CD4-positive, alpha-beta T cell (primary cell): ENCODE results near the gene TTC34. TPM values are rescaled to one million over a fixed set of nuclear protein-coding genes. Genes with fewer than 3 reads are reported as not detected.
"Not testable (repeated sequence)": the region's sequence is repeated elsewhere in the genome, so short reads cannot be mapped to it uniquely, and the experiment has no call there.

Experiments used
- ATAC-seq: fragments of 200-7000 bp; cut with Tn5 transposase; one replicate; pipeline ENCODE4 v1.10.0; 2022; ENCODE audit warnings: mild to moderate bottlenecking; ENCODE audit not compliant: poor library complexity
- CTCF ChIA-PET: fragments of 350-600 bp; sonication (Branson Sonifier 250); formaldehyde crosslinking; loops from one replicate; lab custom pipeline; 2021; ENCODE audit warnings: antibody characterized with exemption, inconsistent platforms; lab: Charles Lee
- POLR2A ChIA-PET: fragments of 350-600 bp; sonication (Branson Sonifier 250); formaldehyde crosslinking; loops from one replicate; lab custom pipeline; 2021; ENCODE audit warnings: antibody characterized with exemption, inconsistent platforms; lab: Charles Lee
- DNase-seq, 14 experiments: peaks; one replicate each; pipeline ENCODE4 v3.0.0-alpha.2; 2013 to 2020; ENCODE audit warnings: mixed read lengths in 2 of 14
- H3K27ac ChIP-seq, 2 donors: one replicate each; pipeline versions ENCODE4 v1.5.1 to v1.7.0; 2013; ENCODE audit warnings: low read length in 2 of 2, low read depth in 1 of 2, mild to moderate bottlenecking in 1 of 2
- H3K27me3 ChIP-seq, 2 experiments: 1 replicate in 1 of 2; 2 replicates in 1 of 2; pipeline versions ENCODE4 v1.6.1 to v1.7.0; 2013; ENCODE audit warnings: low read length in 2 of 2, control low read depth in 1 of 2, mild to moderate bottlenecking in 1 of 2, moderate library complexity in 1 of 2; ENCODE audit not compliant: insufficient read depth in 2 of 2, control insufficient read depth in 1 of 2
- H3K36me3 ChIP-seq: one replicate; pipeline ENCODE4 v1.6.1; 2013; ENCODE audit warnings: low read length, control low read depth; ENCODE audit not compliant: insufficient read depth
- H3K4me1 ChIP-seq: one replicate; pipeline ENCODE4 v1.6.1; 2013; ENCODE audit warnings: low read length, control low read depth; ENCODE audit not compliant: insufficient read depth
- H3K4me3 ChIP-seq: one replicate; pipeline ENCODE4 v1.5.1; 2013; ENCODE audit warnings: mild to moderate bottlenecking, low read length, moderate library complexity
- H3K9me3 ChIP-seq, 2 experiments: 1 replicate in 1 of 2; 2 replicates in 1 of 2; pipeline versions ENCODE4 v1.6.1 to v1.7.0; 2013; ENCODE audit warnings: low read length in 2 of 2, mild to moderate bottlenecking in 2 of 2, control low read depth in 1 of 2, moderate library complexity in 1 of 2; ENCODE audit not compliant: control insufficient read depth in 1 of 2, insufficient read depth in 1 of 2
- H3K27ac Mint-ChIP-seq: one replicate; pipeline ENCODE4 v1.8.0; 2020; ENCODE audit warnings: mixed read lengths
- H3K27me3 Mint-ChIP-seq: one replicate; pipeline ENCODE4 v1.8.0; 2021; ENCODE audit warnings: mixed read lengths
- H3K36me3 Mint-ChIP-seq: one replicate; pipeline ENCODE4 v1.8.0; 2021; ENCODE audit warnings: low read depth, mixed read lengths
- H3K4me1 Mint-ChIP-seq: one replicate; pipeline ENCODE4 v1.8.0; 2021; ENCODE audit warnings: low read depth, mixed read lengths
- H3K4me3 Mint-ChIP-seq: one replicate; pipeline ENCODE4 v1.8.0; 2020; ENCODE audit warnings: mild to moderate bottlenecking, mixed read lengths
- H3K9me3 Mint-ChIP-seq: one replicate; pipeline ENCODE4 v1.8.0; 2020; ENCODE audit warnings: mixed read lengths
- CTCF ChIP-seq: fragments of 200-600 bp; IDR thresholded peaks from one replicate; pipeline ENCODE4 v1.8.0; 2022; ENCODE audit warnings: antibody characterized with exemption, mild to moderate bottlenecking
- intact Hi-C, 2 experiments: fragments of 100-400 bp; cut with DNase I in 1 of 2; cut with micrococcal nuclease in 1 of 2; formaldehyde crosslinking; loops; one replicate each; pipeline versions ENCODE4 v1.15.1 to v1.9.0; 2023 to 2025; cut with DNase I, micrococcal nuclease
- total RNA-seq, 174 experiments: library from RNA in 2 of 174; stranded (reverse) in 2 of 174; gene quantifications; one replicate each; pipeline ENCODE4 v1.2.3 and lab custom pipeline; 2021 to 2026

TTC34 gene
- total RNA-seq, 2 experiments from 2014 or later = 1.3 TPM

GRCh38 chr1:2777424-2778219, 23.9 kb downstream of the TTC34 start:
- Histone ChIP-seq H3K4me1 (no peaks in the 10 kb centered on the region), H3K27ac (no peak overlapping the region), H3K36me3 (no peaks in the 10 kb centered on the region), H3K9me3 (peaks cover 5 to 21% of the 10 kb centered on the region in 2 experiments), H3K4me3 (no peak overlapping the region), H3K27me3 (peaks cover 13% of the 10 kb centered on the region in 2 experiments)
- Mint-ChIP-seq H3K4me1 (no peaks in the 10 kb centered on the region), H3K27me3 (peaks cover 31% of the 10 kb centered on the region), H3K9me3 (peaks cover 14% of the 10 kb centered on the region), H3K4me3 (no peak overlapping the region), H3K27ac (no peak overlapping the region), H3K36me3 (peaks cover 12% of the 10 kb centered on the region)
- DNase-seq = peak in 1 of 14 experiments; percentile 11
- TF ChIP-seq CTCF = no peak
- ChIA-PET CTCF (interaction anchor here (1.7 kb wide), 1 partner anchor 9 kb away, joined by 3 read pairs; no protein-coding TSS in a partner anchor), POLR2A (no interaction called here)
- intact Hi-C loops = no loop called here
- no peak for ATAC-seq

- H3K4me1 Mint-ChIP-seq, DNase-seq, H3K4me1 ChIP-seq, H3K36me3 Mint-ChIP-seq, intact Hi-C loops, H3K4me3 ChIP-seq, CTCF ChIA-PET, H3K9me3 ChIP-seq, H3K27ac Mint-ChIP-seq, H3K9me3 Mint-ChIP-seq, POLR2A ChIA-PET, H3K27ac ChIP-seq, ATAC-seq, H3K36me3 ChIP-seq, H3K4me3 Mint-ChIP-seq: not testable (repeated sequence)
- H3K27me3 Mint-ChIP-seq = peaks cover 15% of the 10 kb centered on the region
- peaks cover 9 to 13% of the 10 kb centered on the region in 2 experiments for H3K27me3 ChIP-seq
These were observed 26.2 kb downstream of the TTC34 start for GRCh38 chr1:2775333-2775732.

- H3K4me1 Mint-ChIP-seq, H3K27ac Mint-ChIP-seq, ATAC-seq, intact Hi-C loops, H3K36me3 Mint-ChIP-seq, H3K4me3 ChIP-seq, H3K4me3 Mint-ChIP-seq, H3K4me1 ChIP-seq, CTCF ChIA-PET, DNase-seq, H3K27me3 ChIP-seq, H3K27ac ChIP-seq, POLR2A ChIA-PET, H3K27me3 Mint-ChIP-seq, H3K9me3 Mint-ChIP-seq, H3K9me3 ChIP-seq, H3K36me3 ChIP-seq: not testable (repeated sequence)
These were observed 33.4 kb downstream of the TTC34 start for GRCh38 chr1:2768052-2768451.

GRCh38 chr1:2759433-2759832, 42.1 kb downstream of the TTC34 start:
- peak in 1 of 14 experiments; percentile 27 for DNase-seq
- H3K27ac Mint-ChIP-seq, H3K27me3 ChIP-seq, H3K9me3 ChIP-seq, ATAC-seq, H3K9me3 Mint-ChIP-seq, intact Hi-C loops, H3K27me3 Mint-ChIP-seq, H3K4me3 Mint-ChIP-seq, H3K4me3 ChIP-seq, H3K27ac ChIP-seq, H3K4me1 Mint-ChIP-seq, H3K4me1 ChIP-seq, POLR2A ChIA-PET, H3K36me3 ChIP-seq, H3K36me3 Mint-ChIP-seq, CTCF ChIA-PET: not testable (repeated sequence)

GRCh38 chr1:2757519-2757918, 44.0 kb downstream of the TTC34 start:
- H3K27ac ChIP-seq, H3K9me3 ChIP-seq, POLR2A ChIA-PET, ATAC-seq, H3K4me3 Mint-ChIP-seq, H3K27me3 Mint-ChIP-seq, CTCF ChIA-PET, H3K27ac Mint-ChIP-seq, DNase-seq, H3K27me3 ChIP-seq, H3K36me3 Mint-ChIP-seq, H3K4me3 ChIP-seq, H3K4me1 Mint-ChIP-seq, intact Hi-C loops, H3K4me1 ChIP-seq, H3K9me3 Mint-ChIP-seq, H3K36me3 ChIP-seq: not testable (repeated sequence)

GRCh38 chr1:2755426-2755825, 46.1 kb downstream of the TTC34 start:
- ATAC-seq, POLR2A ChIA-PET: not testable (repeated sequence)

More at GRCh38 chr1:2755426-2755825, 46.1 kb downstream of the TTC34 start:
- H3K27ac ChIP-seq, H3K27me3 Mint-ChIP-seq, H3K4me3 ChIP-seq, H3K9me3 Mint-ChIP-seq, DNase-seq, CTCF ChIA-PET, H3K36me3 ChIP-seq, H3K36me3 Mint-ChIP-seq, H3K4me1 Mint-ChIP-seq, H3K4me3 Mint-ChIP-seq, H3K4me1 ChIP-seq, H3K9me3 ChIP-seq, intact Hi-C loops, H3K27ac Mint-ChIP-seq, H3K27me3 ChIP-seq: not testable (repeated sequence)
